ENCODE results near the gene DNAJA1. TPM values are rescaled to one million over a fixed set of nuclear protein-coding genes. Genes with fewer than 3 reads are reported as not detected.

The DNAJA1 gene
- total RNA-seq, 4 donors from 2014 or later, result 75.6 to 111 (median 96.5) TPM

DNA sequence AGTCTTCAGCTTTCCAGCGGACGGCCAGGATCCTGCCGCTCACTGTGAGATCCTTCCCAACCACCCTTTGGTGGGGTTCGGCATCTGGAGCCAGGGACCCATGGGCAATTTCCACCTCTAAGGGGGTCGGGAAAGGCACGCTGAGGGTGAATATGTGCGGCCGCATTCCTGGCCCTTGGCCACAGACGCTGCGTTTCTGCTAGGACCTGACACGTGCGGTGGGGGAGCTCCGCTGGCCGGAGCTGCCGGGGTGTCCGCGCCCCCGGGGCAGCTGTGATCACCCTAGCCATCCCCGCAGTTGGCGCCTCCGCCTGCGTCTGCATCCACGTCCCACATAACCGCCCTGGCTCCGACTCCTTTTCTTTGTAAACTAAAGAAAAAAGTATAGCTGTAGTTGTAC, 5.3 kb upstream of the DNAJA1 start:
- TF ChIP-seq EP300 (IDR thresholded peaks at IDR 0.05), result no peak
- TF ChIP-seq POLR2A (IDR thresholded peaks at IDR 0.05), result no peak
- no peak for TF ChIP-seq POLR2AphosphoS5 (IDR thresholded peaks at IDR 0.05)
- TF ChIP-seq, protein P1, sequence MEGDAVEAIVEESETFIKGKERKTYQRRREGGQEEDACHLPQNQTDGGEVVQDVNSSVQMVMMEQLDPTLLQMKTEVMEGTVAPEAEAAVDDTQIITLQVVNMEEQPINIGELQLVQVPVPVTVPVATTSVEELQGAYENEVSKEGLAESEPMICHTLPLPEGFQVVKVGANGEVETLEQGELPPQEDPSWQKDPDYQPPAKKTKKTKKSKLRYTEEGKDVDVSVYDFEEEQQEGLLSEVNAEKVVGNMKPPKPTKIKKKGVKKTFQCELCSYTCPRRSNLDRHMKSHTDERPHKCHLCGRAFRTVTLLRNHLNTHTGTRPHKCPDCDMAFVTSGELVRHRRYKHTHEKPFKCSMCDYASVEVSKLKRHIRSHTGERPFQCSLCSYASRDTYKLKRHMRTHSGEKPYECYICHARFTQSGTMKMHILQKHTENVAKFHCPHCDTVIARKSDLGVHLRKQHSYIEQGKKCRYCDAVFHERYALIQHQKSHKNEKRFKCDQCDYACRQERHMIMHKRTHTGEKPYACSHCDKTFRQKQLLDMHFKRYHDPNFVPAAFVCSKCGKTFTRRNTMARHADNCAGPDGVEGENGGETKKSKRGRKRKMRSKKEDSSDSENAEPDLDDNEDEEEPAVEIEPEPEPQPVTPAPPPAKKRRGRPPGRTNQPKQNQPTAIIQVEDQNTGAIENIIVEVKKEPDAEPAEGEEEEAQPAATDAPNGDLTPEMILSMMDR (IDR thresholded peaks at IDR 0.05), result no peak
- Histone ChIP-seq H3K4me1 (peaks cover 0 to 38% (median 9%) of the 10 kb centered on the region in 3 donors), H3K9me3 (no peaks in the 10 kb centered on the region), H3K27me3 (no peaks in the 10 kb centered on the region), H3K27ac (no peak overlapping the region), H3K36me3 (peaks cover 0 to 14% of the 10 kb centered on the region in 2 donors), H3K4me3 (no peak overlapping the region)
- ATAC-seq, result no peak
- 86 to 93% methylated on average over 5 to 19 of the region's 25 CpGs for WGBS, 2 donors (ENCODE audit: low coverage in 1 of 2)

DNA sequence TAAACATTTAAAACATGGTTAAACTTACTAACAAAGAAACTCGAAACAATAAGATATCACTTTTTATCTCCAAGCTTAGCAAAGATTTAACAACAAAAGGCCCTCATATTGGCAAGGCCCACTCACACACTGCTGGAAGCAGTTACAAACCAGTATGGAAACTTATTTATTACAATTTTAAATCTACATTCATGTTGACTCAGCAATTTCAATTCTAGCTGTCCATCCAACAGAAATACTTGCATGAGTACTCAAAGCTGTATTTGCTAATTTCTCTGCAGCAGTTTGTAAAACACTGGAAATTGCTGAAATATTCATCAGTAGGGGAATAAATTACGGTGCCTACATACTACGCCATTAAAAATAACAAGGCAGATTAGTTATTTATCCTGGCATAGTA, 2.8 kb upstream of the DNAJA1 start:
- TF ChIP-seq POLR2A (IDR thresholded peaks at IDR 0.05) (no peak), EP300 (IDR thresholded peaks at IDR 0.05) (no peak), POLR2AphosphoS5 (IDR thresholded peaks at IDR 0.05) (no peak)
- TF ChIP-seq, protein P1 (IDR thresholded peaks at IDR 0.05), result no peak
- Histone ChIP-seq H3K36me3 (peaks cover 0 to 19% of the 10 kb centered on the region in 2 donors), H3K4me1 (peaks cover 0 to 52% (median 10%) of the 10 kb centered on the region in 3 donors), H3K27ac (peak overlapping the region in 1 of 4 donors; percentile 22), H3K27me3 (no peaks in the 10 kb centered on the region), H3K9me3 (no peaks in the 10 kb centered on the region), H3K4me3 (no peak overlapping the region)
- no peak for ATAC-seq
- WGBS, 2 donors (ENCODE audit: low coverage in 1 of 2), result 67% methylated on average over 2 to 3 of the region's 3 CpGs

DNA sequence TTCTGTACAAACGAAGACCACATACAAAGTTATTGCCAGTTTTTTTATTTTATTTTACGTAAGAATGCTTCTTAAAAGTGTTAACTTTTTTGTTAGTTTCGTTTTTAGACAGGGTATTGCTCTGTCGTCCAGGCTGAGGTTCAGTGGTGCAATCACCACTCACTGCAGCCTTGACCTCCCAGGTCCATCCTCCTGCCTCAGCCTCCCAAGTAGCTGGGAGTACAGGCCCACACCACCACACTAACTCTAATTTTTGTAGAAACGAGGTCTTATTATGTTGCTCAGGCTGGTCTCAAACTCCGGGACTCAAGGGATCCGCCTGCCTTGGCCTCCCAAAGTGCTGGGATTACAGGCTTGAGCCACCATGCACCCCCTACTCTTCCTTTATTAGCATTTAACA, 2.3 kb upstream of the DNAJA1 start:
- no peak for ATAC-seq
- Histone ChIP-seq H3K9me3 (no peaks in the 10 kb centered on the region), H3K36me3 (peaks cover 0 to 24% of the 10 kb centered on the region in 2 donors), H3K4me3 (no peak overlapping the region), H3K4me1 (peaks cover 0 to 56% (median 14%) of the 10 kb centered on the region in 3 donors), H3K27ac (peak overlapping the region in 1 of 4 donors; percentile 22), H3K27me3 (no peaks in the 10 kb centered on the region)
- WGBS, 2 donors (ENCODE audit: low coverage in 1 of 2), result 73 to 78% methylated on average over 4 to 7 of the region's 7 CpGs
- TF ChIP-seq, protein P1 (IDR thresholded peaks at IDR 0.05), result no peak

DNA sequence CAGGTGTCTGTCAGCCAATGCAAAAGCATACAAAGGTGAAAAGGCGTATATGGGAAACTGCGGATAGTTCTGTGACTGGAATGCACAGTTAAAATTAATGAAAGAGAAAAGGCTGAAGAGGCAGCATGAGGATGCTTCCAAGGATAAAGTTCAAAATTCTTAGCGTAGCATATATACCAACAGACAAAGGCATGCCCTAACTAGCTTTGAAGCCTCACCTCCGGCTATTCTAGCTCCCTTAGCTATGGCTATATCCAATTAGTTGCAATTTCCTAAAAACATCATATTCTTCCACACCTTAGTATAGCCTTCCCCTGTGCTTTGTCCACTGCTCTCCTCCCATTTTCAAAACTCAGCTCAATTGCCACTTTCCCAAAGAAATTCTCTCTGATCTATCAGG, 1.4 kb upstream of the DNAJA1 start:
- no peak for ATAC-seq
- Histone ChIP-seq H3K27ac (peak overlapping the region in 3 of 4 donors; percentile 93 to 100 (median 99)), H3K4me1 (peaks cover 0 to 65% (median 23%) of the 10 kb centered on the region in 3 donors), H3K4me3 (peak overlapping the region in 1 of 2 donors; percentile 71), H3K36me3 (peaks cover 0 to 26% of the 10 kb centered on the region in 2 donors), H3K27me3 (no peaks in the 10 kb centered on the region), H3K9me3 (no peaks in the 10 kb centered on the region)
- TF ChIP-seq, protein P1 (IDR thresholded peaks at IDR 0.05), result no peak
- TF ChIP-seq POLR2AphosphoS5 (IDR thresholded peaks at IDR 0.05) (no peak), EP300 (IDR thresholded peaks at IDR 0.05) (no peak), POLR2A (IDR thresholded peaks at IDR 0.05) (no peak)
- WGBS, 2 donors (ENCODE audit: low coverage in 1 of 2), result 87 to 93% methylated on average over 4 of the region's 4 CpGs

DNA sequence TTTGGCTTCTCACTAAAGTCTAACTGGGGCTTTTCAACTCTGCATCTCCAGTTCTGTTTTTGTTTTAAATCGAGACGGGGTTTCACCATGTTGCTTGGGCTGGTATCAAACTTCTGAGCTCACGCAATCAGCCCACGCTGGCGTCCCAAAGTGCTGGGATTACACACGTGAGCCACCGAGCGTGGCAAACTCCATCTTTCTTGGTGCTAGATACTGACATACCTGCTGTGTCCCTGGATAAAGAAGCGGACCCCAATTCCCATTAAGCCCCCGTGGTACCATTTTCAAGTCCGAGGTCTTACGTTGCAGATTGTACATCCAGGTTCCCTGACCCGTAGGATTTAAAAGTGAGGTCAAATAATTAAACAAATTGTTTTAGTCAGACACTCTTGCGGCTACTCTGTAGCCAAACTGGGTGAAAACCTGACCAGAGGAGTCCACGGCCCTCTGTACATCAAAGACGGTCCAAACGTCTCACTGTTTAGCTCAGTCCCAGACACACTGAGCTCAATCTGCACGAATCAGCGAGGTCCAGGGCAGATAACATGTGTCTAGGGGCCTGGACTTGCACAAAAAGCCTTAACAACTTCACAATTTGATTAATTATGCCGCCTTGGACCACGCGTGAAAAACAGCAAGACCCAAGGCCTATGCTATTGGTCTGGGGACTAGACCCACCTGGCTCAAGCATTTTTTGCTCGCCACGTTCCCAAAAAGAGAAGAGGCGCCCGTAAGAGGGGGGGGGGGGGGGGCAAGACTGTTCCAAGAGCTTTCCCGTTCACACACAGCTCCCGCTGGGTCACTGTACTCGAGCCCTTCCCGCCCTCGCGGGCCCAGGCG, 727 bp upstream of the DNAJA1 start:
- Histone ChIP-seq H3K4me1 (peaks cover 6 to 72% (median 30%) of the 10 kb centered on the region in 3 donors), H3K9me3 (no peaks in the 10 kb centered on the region), H3K27me3 (no peaks in the 10 kb centered on the region), H3K4me3 (peak overlapping the region; percentile 71 to 89), H3K36me3 (peaks cover 0 to 26% of the 10 kb centered on the region in 2 donors), H3K27ac (peak overlapping the region; percentile 93 to 100 (median 98))
- ATAC-seq, result peak; percentile 68
- 23 to 24% methylated on average over 18 of the region's 33 CpGs for WGBS, 2 donors (ENCODE audit: low coverage in 1 of 2)
- no peak for TF ChIP-seq POLR2AphosphoS5 (IDR thresholded peaks at IDR 0.05)
- no peak for TF ChIP-seq EP300 (IDR thresholded peaks at IDR 0.05)
